Heart left ventricle (tissue), 13 donors: Measurements from ENCODE around the gene LRRC51.

ENCODE experiments used
- POLR2A ChIP-seq, 2 donors: fragments of 450-650 bp; IDR thresholded peaks; one replicate each; pipeline ENCODE4 v1.6.1; 2017; ENCODE audit warnings: antibody characterized with exemption in 2 of 2, mild to moderate bottlenecking in 2 of 2, moderate library complexity in 2 of 2
- TF ChIP-seq, protein P1 (sequence below), 12 donors: fragments of 200-600 bp; sonication (generic) in 4 of 12; IDR thresholded peaks; one replicate each; pipeline versions ENCODE4 v1.5.0 to v1.8.0; 2018 to 2022; ENCODE audit warnings: antibody characterized with exemption in 12 of 12, mild to moderate bottlenecking in 5 of 12
- donor health status: ischemic (EF 13 %, LVEDD 7.1; RV severe dilation, severe dysfunction).
- donor health status: DM: no; HTN: yes; CAD: no.
- donor health status: DM: no; HTN: no; CAD: no.
- donor health status: ischemic (EF 25% LVEDD 6.9; RV normal size, moderate dysfunction).
- donor health status: ischemic (EF 25% LVEDD 5.7; RV mildly dilated, moderate dysfunction).
- donor health status: ischemic (EF 35%, LVEDD 5.7; RV mildly dilated, moderate dysfunction).
- donor health status: nonischemic (EF 11% LVEDD 7.7; RV severe dilation, severe dysfunction).
- donor health status: DM: yes; HTN: yes; CAD: no.
- donor health status: PGD.
- donor health status: ischemic (EF 29% LVEDD 5.4; RV normal size, mild dysfunction).
- donor health status: nonischemic (EF 23%, LVEDD 6.1; RV moderate dilation, normal function).

- TF ChIP-seq POLR2A (IDR thresholded peaks at IDR 0.05): no peak
- TF ChIP-seq, protein P1, sequence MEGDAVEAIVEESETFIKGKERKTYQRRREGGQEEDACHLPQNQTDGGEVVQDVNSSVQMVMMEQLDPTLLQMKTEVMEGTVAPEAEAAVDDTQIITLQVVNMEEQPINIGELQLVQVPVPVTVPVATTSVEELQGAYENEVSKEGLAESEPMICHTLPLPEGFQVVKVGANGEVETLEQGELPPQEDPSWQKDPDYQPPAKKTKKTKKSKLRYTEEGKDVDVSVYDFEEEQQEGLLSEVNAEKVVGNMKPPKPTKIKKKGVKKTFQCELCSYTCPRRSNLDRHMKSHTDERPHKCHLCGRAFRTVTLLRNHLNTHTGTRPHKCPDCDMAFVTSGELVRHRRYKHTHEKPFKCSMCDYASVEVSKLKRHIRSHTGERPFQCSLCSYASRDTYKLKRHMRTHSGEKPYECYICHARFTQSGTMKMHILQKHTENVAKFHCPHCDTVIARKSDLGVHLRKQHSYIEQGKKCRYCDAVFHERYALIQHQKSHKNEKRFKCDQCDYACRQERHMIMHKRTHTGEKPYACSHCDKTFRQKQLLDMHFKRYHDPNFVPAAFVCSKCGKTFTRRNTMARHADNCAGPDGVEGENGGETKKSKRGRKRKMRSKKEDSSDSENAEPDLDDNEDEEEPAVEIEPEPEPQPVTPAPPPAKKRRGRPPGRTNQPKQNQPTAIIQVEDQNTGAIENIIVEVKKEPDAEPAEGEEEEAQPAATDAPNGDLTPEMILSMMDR (IDR thresholded peaks at IDR 0.05): no peak
These were observed 58.9 kb downstream of the LRRC51 start for GRCh38 chr11:72139500-72139899.
